GM19238 (cell line): Measurements from ENCODE around the gene CCDC85A.

Source experiments
- DNase-seq: peaks from one replicate; pipeline ENCODE4 v3.0.0; 2011; ENCODE audit warnings: low spot score; ENCODE audit not compliant: insufficient read length

The CCDC85A gene

DNA sequence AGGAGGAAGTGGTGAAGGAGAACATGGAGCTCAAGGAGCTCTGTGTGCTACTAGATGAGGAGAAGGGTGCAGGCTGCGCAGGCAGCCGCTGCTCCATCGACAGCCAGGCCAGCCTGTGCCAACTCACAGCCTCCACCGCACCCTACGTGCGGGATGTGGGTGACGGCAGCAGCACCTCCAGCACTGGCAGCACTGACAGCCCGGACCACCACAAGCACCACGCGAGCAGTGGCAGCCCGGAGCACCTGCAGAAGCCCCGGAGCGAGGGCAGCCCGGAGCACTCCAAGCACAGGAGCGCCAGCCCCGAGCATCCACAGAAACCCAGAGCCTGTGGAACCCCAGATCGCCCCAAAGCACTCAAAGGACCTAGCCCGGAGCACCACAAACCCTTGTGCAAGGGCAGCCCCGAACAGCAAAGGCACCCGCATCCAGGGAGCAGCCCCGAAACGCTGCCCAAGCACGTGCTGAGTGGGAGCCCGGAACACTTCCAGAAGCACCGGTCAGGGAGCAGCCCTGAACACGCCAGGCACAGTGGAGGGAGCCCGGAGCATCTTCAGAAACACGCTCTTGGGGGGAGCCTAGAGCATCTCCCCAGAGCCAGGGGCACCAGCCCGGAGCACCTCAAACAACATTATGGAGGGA lies 9.0 kb downstream of the CCDC85A start:
- no peak for DNase-seq

DNA sequence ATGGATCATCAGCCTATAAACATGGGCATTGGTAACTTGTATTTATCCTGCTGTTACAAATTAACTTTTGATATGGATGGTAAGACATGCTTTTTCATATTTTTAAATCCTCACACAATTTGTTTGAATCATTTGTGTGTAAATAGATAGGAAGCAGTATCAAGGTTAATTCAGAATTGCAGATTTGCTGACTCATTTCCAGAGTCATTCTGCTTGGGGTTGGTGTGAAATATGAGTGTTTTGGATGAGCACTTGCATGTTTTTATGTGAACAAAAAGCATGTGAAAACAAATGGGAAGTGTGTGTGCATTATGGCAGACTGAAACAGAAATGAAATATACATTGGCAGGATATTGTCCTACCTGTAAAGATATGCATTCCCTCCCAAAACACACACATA lies 11.8 kb downstream of the CCDC85A start:
- no peak for DNase-seq

DNA sequence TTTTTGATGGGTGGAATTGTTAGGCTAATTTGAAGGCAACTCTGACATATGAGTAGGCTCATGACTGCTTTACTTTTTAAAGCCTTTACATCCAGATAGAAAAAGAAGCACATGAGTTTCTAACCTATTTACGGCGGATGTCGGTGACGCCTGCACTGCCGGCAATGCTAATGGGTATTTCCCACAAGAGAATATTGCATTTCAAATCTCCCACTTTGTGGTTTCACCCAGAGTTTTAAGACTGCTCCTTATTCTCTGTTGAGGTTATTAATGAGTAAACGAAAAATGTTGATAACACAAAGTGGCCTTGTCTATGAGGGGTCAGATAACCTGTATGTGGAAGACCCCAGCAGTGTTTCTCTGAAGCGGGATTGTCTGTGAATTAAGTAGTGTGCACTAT lies 14.0 kb downstream of the CCDC85A start:
- DNase-seq, result no peak

DNA sequence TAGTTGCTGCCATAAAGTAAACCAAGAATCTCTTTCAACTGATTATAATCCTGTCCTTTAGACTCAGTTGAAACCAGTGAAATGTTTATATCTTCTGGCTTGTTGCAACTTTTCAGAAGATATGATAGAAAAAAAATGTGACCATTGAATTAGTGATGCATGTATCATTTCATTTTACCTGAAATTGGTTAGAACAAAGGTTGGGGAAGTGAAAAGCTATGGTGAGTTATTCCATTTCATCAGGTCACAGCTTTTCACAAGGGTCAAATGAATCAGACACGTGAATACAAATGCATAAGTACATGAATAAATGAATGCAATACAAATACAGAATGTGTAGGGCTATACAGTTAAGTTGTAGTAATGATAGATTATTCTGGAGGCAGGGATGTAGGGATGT lies 15.1 kb downstream of the CCDC85A start:
- no peak for DNase-seq

DNA sequence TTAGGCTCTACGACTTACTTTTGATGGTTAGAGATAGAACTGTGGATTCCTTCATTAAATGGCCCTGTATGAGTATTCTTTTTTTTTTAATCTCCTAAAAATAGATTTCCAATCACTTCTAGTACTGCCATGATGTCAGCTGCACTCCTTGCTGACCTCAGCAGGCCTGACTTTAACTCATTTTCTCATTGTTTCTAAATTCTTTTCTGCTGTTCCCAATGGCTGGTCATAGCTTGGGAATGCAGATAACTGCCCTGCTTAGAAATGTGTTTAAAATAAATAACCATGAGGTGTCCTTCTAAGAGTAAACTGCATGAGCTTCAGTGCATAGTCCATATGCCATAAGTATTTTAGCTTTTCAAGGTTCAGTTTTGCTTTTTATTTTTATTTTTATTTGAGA lies 15.7 kb downstream of the CCDC85A start:
- DNase-seq, result no peak

DNA sequence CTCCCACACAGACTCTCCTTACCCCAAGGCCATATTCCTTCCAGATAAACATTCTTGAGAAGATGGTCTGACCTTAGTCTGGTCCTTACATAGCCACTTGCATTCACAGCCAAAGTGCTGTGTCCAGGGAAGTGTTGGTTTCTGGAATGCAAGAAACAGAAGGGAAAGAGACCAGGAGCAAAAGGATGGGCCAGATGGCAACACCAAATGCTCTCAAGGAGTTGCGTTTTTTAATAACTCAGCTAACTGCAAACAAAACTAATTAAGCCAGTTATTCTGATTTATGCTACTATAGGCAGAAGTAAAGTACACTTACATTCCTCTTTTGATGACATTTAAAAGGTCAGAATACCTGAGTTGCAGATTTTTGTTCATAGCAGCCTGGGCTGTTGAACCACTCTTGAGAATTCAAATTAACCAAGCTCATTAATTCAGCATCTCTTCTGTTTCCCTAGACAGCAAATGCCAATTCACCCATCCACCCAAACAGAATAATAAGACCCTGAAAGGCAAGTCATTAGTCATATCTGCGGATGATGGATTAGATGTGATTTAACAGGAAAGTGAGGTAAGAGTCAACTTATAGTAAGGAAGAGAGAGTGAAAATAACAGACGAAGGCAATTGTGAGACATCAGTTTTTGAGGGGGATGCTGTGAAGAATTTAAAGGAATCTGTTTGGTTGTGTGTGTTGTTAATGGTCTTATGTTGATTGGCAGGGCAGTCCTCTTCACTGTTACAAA lies 18.8 kb downstream of the CCDC85A start:
- no peak for DNase-seq

DNA sequence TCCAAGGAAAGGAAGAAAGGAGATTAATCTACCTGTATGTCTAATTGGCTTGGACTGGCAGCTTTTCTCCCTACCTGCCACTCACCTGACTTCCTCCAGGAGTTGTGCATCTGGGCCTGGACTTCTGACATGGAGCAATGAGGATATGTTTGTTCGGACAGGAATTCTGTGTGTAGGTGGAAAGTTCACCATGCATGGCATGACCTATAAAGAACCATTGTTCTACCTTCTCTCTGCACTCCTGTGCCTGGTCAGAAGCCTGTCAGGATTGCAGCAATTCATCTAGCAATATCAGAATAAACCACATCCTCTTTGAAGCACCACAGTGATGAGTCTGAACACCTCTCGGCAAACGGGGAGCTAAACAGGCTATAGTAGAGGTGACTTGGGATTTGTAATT lies 20.8 kb downstream of the CCDC85A start:
- no peak for DNase-seq

DNA sequence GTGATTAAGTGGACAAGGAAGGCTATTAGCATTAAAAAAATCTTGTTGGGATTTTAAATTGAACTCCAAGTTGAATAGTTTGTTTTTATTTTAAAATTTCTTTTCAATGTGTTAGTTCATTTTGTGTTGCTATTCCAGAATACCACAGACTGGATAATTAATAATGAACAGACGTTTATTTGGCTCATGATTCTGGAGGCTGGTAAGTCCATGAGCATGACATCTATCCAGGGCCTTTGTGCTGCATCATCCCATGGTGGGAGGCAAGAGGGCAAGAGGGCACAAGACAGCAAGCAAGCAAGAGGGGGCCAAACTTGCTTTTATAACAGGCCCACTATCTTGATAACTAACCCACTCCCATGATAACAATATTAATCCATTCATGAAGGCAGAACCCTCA lies 22.5 kb downstream of the CCDC85A start:
- no peak for DNase-seq

DNA sequence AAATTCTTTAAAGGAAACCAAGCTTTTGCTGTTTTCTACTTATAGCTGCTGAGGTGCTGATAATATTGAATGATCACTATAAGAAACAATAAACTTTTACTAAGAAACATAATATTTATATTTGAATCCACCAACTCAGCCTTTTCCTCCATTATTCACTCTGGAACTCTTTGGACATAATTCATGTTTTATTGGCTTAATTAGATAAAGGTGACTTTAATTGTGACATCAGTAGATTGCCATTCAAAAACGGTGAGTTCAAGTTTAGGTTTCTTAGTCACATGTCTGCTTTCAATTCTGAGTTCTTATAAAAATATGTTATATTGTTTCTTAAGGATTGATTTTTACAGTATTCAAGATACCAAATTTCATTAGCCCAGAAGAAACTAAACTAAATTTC lies 24.0 kb downstream of the CCDC85A start:
- no peak for DNase-seq

DNA sequence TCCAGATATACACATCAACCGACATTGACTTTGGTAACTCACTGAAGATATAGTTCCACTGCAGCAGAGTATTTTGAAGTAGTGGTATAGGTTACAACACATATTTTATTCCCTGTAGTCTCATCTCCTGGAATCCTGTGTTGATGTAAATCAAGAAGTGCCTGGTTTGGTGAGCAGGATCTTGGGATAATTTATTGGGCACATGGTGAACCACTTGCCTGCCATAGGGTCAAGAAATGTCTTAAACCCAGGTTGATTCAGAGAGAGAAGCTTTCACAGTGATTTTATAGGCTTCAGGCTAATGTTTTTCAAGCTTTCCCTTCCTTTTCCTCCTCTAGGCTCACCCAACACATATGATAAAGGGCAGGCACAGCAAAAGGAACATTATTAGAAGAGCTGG lies 24.6 kb downstream of the CCDC85A start:
- DNase-seq, result no peak

DNA sequence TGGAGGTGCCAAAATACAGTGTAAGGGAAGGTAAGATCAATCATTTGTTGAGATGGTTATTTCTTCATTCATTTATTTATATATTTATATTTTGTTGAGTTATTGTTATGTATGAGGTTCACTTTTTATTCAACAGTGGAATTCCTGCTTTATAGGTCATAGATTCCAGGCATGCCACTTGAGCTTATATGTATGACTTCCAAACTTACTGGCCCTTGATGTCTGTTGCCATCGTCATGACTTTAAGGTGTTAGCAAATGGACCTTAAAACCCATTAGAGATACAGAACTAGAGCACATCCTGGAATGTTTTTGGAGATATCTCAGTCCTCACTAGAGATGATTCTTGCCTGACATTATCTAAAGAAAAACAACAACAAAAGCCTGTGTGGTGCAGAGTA lies 25.9 kb downstream of the CCDC85A start:
- no peak for DNase-seq

DNA sequence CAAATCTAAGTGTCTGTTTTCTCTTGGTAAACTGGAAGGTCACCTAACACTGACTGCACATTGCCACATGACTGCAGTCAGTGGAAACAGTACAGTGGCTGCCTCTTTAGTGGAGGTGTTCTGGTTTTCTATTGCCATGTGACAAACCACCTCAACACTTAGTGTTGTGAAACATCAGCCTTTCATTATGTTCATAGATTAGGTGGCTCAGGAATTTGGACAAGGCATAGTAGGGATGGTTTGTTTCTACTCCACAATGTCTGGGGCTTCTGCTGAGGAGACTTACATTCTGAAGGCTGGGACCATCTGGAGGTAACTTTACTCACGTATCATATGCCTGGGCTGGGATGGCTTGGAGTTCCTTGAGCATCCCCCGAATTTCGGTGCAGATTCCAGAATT lies 26.5 kb downstream of the CCDC85A start:
- no peak for DNase-seq

DNA sequence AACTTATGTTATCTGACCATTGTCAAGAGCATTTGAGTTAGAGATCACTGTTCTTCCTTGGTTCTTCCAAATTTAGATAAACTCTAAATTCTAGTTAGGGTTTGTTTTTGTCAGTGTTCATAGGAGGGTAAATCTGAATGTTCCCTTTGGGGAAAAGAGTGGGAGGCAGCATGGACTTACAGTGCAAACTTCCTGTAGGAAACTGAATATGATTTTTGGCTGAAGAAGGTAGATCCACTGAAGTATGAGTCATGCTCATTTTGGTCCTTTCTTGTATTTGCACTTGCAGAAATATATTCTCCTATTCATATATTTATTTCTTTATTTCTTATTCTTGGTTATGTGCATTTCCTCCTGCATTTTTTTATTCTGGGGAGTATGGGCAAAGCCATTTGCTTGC lies 27.3 kb downstream of the CCDC85A start:
- DNase-seq, result no peak

DNA sequence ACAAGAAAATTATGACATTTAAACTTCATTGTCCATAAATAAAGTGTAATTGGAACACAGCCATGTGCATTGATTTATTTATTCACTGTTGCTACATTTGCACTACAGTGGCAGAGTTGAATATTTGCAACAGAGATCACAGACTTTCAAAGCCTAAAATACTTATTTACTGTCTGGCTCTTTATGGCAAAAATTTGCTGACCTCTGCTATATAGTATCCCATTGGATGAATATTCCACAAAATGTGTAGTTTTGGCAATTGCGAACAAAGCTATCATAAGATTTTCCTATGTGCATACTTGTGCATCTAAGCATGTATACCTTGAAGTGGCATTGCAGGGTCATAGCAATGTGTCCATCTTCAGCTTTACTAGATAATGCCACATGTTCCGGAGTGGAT lies 32.1 kb downstream of the CCDC85A start:
- DNase-seq, result no peak

DNA sequence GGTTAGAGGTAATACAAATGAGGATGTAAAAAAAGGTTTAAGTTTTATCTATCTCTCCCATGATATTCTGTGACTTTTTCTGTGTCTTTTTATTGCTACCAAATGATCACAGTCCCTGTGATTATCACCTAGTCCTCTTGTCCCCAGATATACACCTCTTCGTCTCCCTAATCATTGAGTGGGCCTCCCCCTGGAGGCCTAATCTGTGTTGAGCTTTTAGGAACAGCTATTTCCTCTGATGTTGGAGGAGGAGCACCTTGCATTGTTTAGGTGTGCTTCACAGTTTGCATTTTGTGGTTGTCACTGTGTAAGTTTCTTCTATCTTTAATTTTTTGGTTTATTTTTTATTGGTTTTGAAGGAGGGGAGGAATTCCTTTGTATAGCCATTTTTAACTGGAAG lies 33.3 kb downstream of the CCDC85A start:
- DNase-seq, result no peak

DNA sequence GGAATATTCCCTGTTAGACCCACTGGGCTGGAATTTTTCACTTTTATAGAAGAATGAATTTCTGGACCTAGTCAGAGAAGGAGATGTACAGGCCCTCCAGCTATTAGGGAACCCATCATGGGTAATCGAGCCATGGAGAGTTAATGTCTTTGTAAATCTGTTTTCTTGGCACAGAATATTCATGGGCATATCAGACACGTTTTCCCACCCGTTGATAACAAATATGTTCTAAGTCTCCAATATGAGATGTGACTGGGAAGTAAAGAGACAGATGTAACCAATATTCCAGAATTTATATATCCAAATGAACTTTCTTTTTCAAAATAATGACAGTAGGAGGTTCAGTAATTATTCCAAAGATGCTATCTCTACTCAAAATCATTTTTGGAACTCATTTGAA lies 38.7 kb downstream of the CCDC85A start:
- DNase-seq, result no peak

DNA sequence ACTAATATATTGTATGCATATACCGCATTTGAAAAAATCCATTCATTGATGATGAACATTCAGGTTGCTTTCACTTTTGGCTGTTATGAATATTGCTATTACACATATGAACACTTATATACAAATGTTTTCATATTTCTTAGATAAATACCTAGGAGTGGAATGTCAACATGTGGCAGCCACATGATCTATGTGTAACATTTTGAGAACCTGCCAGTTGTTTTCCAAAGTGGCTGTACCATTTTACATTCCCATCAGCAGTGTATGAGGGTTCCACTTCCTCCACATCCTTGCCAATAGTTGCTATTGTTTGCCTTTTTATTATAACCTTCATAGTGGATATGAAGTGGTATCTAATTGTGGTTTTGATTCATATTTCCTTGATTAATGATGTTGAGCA lies 40.5 kb downstream of the CCDC85A start:
- DNase-seq, result no peak

DNA sequence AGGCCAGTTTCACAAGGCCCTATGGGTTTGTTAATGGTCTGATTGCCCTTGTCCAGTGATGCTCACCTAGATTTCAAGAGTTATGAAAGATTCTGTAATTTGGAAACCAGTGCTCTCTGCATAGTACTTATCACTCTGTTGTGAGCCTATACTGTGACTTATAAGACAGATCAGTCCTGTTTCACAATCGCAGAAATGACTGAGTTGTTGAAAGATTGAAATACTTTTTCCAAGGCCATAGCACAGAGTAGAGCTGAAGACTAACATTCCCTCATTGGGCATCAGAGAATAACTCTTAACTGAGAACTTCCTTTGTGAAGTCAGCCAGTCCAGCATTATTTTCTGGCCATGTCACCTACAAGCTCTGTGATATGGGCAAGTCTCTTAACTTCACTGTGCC lies 44.0 kb downstream of the CCDC85A start:
- no peak for DNase-seq

DNA sequence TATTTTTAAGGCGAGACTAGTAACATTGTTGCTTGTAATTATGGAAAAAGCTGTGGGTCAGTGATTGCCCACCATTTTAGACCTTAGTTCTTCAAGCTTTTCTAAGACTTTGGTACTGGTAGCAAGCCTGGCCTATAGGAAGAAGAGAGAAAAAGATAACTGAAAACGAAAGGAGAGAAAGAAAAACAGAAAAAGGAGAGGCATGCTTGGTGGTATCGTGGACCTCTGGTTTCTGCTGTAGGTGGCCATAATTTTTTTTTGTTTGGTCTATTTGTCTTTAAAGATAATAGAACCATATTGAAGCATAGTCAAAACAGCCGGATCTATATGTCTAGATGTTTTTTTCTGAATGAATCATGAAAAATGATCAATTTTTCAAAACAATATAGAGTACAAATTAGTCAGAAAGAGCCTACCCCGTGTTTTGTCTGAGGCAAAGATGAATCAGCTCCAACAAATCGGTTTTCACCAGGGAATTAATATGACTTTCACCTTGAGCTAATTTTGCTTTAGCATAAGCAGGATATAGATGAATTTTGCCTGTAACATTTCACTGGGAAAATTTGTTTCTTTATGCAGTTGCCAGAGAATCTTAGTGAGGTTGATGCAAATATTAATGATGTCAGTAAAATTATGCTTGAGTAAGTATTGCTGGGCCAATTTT lies 45.7 kb downstream of the CCDC85A start:
- DNase-seq, result no peak

DNA sequence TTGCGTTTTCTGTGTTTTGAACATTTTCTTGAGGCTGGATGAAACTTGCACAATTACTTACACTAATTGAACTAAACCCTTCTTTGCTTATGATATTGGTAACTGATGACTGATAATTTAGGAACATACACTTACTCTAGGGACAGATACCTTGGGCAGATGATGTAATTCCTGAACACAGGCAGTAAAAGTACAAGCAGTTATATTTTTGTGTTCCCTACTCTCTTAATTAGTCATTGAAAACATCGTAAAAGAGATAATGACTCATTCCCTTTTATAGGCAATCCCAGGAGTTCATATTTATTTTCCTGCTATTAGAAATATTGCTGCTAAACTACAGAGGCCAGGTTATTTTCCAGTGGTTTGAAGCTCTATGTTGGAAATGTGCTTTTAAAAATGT lies 46.4 kb downstream of the CCDC85A start:
- DNase-seq, result no peak

DNA sequence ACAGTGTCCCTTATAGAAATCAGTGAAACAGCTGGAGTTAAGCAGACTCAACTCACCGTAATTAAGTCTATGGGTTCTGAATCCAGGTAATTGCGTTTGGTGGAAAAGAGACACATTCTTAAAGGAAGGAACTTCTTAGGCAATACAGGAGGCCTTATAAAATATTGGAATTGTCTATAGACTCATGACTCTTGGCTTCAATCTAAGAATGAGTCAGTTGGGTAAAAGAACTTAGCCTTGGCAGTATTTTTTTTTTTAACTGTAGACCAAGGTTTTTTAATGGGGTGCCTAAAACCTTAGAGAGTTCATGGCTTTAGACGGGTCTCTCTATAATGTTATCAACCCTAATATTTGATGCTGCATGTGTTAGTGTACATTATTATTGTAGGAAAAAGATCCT lies 47.6 kb downstream of the CCDC85A start:
- DNase-seq, result no peak

DNA sequence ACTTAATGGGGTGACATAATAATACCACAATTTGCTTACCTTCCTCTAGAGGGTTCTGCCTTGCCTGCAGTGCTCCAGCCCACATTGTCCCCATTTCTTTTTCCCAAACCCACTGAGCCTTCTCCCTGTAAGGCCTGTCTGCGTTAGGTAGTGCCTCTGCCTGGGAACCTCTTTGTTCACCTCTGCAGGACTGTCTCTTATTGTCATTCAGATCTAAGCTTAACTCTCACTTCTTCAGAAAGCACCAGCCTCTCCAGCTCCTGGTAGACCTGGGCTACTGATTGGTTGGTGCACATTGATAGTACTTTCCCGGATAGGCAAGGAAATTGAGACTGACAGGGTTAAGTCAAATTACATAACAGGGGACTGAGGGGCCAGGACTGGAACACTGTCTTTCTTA lies 49.1 kb downstream of the CCDC85A start:
- DNase-seq, result no peak

DNA sequence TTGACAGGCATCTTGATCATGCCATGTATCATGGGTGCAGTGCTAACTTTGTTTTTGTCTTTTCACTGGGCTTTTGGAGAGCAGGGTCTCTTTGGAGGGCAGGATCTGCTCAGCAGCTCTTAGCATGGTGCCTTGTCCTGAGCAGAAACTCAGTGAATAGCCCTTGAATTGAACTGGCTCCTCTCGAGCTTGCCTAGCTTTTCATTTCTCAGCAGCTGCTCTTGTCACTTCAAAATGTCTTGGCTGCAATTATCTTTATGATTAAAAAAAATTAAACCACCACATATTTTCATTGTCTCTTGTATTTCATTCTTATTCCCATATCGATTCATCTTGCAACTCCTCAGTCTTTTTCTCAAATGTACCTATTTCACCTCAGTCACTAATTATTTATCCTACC lies 50.5 kb downstream of the CCDC85A start:
- no peak for DNase-seq
